Measurements from ENCODE around the gene MUC13. TPM values are rescaled to one million over a fixed set of nuclear protein-coding genes. Genes with fewer than 3 reads are reported as not detected.

MUC13 gene
- total RNA-seq, 1 donor from 2014 or later: not detected

DNA sequence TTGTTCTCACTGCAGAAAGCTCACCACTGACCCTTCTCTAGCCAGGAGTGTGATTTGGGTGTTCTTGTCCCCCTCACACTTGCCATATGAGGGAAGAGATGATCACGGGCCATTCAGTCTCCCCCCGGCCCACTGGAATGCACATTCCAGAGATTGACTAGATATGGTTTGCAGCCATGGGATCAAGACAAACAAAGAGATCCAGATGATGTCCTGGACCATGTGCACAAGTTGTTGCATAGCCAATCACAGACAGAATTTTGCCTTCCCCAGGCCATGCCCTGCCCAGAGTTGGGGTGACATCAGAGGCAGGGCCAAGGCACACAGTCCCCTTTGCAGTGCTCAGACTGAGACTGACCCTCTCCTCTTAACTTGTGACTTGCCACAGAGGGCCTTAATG lies 14.8 kb downstream of the MUC13 start:
- Histone ChIP-seq H3K79me2 (ENCODE audit: low read depth) (no peaks in the 10 kb centered on the region), H3K4me1 (no peaks in the 10 kb centered on the region), H3F3A (ENCODE audit: low read depth) (no peaks in the 10 kb centered on the region), H3K4me3 (no peak overlapping the region), H3K27me3 (no peaks in the 10 kb centered on the region), H3K27ac (no peak overlapping the region), H3K4me2 (no peak overlapping the region), H2AFZ (replicated peaks) (no peak overlapping the region), H3K36me3 (no peaks in the 10 kb centered on the region), H4K20me1 (ENCODE audit: low read depth) (no peaks in the 10 kb centered on the region), H3K9me3 (ENCODE audit: low read depth) (no peaks in the 10 kb centered on the region), H3K9ac (no peak overlapping the region)
- peaks cover 7% of the 10 kb centered on the region for H3K27me3 Mint-ChIP-seq (ENCODE audit: insufficient read depth, low read depth)
- H3K36me3 Mint-ChIP-seq: no peaks in the 10 kb centered on the region
- TF ChIP-seq, protein P1, sequence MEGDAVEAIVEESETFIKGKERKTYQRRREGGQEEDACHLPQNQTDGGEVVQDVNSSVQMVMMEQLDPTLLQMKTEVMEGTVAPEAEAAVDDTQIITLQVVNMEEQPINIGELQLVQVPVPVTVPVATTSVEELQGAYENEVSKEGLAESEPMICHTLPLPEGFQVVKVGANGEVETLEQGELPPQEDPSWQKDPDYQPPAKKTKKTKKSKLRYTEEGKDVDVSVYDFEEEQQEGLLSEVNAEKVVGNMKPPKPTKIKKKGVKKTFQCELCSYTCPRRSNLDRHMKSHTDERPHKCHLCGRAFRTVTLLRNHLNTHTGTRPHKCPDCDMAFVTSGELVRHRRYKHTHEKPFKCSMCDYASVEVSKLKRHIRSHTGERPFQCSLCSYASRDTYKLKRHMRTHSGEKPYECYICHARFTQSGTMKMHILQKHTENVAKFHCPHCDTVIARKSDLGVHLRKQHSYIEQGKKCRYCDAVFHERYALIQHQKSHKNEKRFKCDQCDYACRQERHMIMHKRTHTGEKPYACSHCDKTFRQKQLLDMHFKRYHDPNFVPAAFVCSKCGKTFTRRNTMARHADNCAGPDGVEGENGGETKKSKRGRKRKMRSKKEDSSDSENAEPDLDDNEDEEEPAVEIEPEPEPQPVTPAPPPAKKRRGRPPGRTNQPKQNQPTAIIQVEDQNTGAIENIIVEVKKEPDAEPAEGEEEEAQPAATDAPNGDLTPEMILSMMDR (IDR thresholded peaks at IDR 0.05): no peak
- TF ChIP-seq EZH2phosphoT487 (IDR thresholded peaks at IDR 0.05) (no peak), EZH2 (IDR thresholded peaks at IDR 0.05) (no peak)
- H3K4me1 Mint-ChIP-seq: peaks cover 6% of the 10 kb centered on the region
- H3K27ac Mint-ChIP-seq: no peak overlapping the region
- no peak for DNase-seq (ENCODE audit: low spot score)
- no peaks in the 10 kb centered on the region for H3K9me3 Mint-ChIP-seq
- no peak overlapping the region for H3K4me3 Mint-ChIP-seq

DNA sequence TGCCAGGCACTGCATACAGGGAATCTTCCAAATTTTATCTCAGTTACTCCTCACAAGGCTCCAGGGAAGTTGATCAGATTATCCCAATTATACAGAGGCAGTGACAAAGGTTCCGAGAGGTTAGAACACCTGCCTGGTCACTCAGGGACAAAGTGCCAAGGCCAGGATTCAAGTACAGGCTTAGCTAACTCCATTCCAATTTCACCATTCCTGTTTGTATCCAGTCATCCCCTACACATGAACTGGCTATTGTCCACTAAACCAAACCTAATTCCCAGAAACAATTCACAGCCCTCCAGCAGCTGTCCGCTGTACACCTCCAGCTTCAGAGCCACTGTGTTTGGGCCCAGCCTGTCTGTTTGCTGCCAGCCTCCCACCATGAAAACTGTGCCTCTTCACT lies 16.0 kb downstream of the MUC13 start:
- no peak for TF ChIP-seq EZH2phosphoT487 (IDR thresholded peaks at IDR 0.05)
- TF ChIP-seq EZH2 (IDR thresholded peaks at IDR 0.05): no peak
- TF ChIP-seq, protein P1 (IDR thresholded peaks at IDR 0.05): no peak
- no peaks in the 10 kb centered on the region for H3K27me3 ChIP-seq
- H3K27me3 Mint-ChIP-seq (ENCODE audit: insufficient read depth, low read depth): peaks cover 8% of the 10 kb centered on the region
- H2AFZ ChIP-seq (replicated peaks): no peak overlapping the region
- H3K9me3 Mint-ChIP-seq: no peaks in the 10 kb centered on the region
- H3K4me2 ChIP-seq: no peak overlapping the region
- H3K9me3 ChIP-seq (ENCODE audit: low read depth): no peaks in the 10 kb centered on the region
- no peaks in the 10 kb centered on the region for H3F3A ChIP-seq (ENCODE audit: low read depth)
- no peak overlapping the region for H3K27ac Mint-ChIP-seq
- H4K20me1 ChIP-seq (ENCODE audit: low read depth): no peaks in the 10 kb centered on the region
- no peak overlapping the region for H3K4me3 ChIP-seq
- no peaks in the 10 kb centered on the region for H3K79me2 ChIP-seq (ENCODE audit: low read depth)
- no peaks in the 10 kb centered on the region for H3K36me3 ChIP-seq
- H3K4me1 Mint-ChIP-seq: peaks cover 6% of the 10 kb centered on the region
- DNase-seq (ENCODE audit: low spot score): no peak
- H3K27ac ChIP-seq: no peak overlapping the region
- no peaks in the 10 kb centered on the region for H3K36me3 Mint-ChIP-seq
- H3K4me3 Mint-ChIP-seq: no peak overlapping the region
- H3K9ac ChIP-seq: no peak overlapping the region
- no peaks in the 10 kb centered on the region for H3K4me1 ChIP-seq

DNA sequence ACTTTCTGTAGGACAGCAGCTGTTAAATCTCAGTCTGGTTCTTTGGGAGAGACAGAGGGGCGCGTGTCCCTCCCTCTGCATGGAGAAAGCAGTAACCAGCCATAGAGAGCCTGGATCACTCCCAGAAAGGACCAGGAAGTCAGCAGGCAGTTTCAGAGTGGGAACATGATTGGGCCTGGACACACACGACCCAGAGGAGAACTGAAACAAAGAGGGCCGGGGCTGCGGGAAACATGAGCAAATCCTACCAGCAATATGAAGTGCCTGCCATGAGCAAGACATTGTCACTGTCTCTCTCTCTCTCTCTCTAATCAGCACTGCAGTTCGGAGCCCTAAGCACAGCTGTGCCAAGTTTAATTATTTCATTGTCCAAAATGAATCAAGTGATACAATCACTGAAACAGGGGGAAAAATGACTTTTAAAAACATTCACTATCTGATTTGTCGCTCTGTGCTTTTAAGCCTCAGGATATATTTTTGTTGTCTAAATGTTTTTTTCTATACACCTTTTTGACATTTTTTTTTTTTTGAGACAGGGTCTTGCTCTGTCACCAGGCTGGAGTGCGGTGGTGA lies 17.6 kb downstream of the MUC13 start:
- Mint-ChIP-seq H3K4me1 (peaks cover 6% of the 10 kb centered on the region), H3K27me3 (ENCODE audit: insufficient read depth, low read depth) (peaks cover 5% of the 10 kb centered on the region), H3K4me3 (no peak overlapping the region), H3K36me3 (no peaks in the 10 kb centered on the region), H3K9me3 (no peaks in the 10 kb centered on the region), H3K27ac (no peak overlapping the region)
- H3K36me3 ChIP-seq: no peaks in the 10 kb centered on the region
- TF ChIP-seq, protein P1 (IDR thresholded peaks at IDR 0.05): no peak
- no peak for TF ChIP-seq EZH2phosphoT487 (IDR thresholded peaks at IDR 0.05)
- TF ChIP-seq EZH2 (IDR thresholded peaks at IDR 0.05): no peak
- no peaks in the 10 kb centered on the region for H3K4me1 ChIP-seq
- no peak overlapping the region for H3K4me3 ChIP-seq
- no peak overlapping the region for H3K4me2 ChIP-seq
- H3F3A ChIP-seq (ENCODE audit: low read depth): no peaks in the 10 kb centered on the region
- peak overlapping the region; percentile 43 for H2AFZ ChIP-seq (replicated peaks)
- H3K27me3 ChIP-seq: no peaks in the 10 kb centered on the region
- no peaks in the 10 kb centered on the region for H4K20me1 ChIP-seq (ENCODE audit: low read depth)
- DNase-seq (ENCODE audit: low spot score): no peak
- H3K27ac ChIP-seq: no peak overlapping the region
- no peaks in the 10 kb centered on the region for H3K9me3 ChIP-seq (ENCODE audit: low read depth)
- H3K9ac ChIP-seq: no peak overlapping the region
- no peaks in the 10 kb centered on the region for H3K79me2 ChIP-seq (ENCODE audit: low read depth)

All from neural progenitor cell (in vitro differentiated cells).